Measurements from ENCODE around the gene CAPN9. TPM values are rescaled to one million over a fixed set of nuclear protein-coding genes. Genes with fewer than 3 reads are reported as not detected.
"Not testable (repeated sequence)": the region's sequence is repeated elsewhere in the genome, so short reads cannot be mapped to it uniquely, and the experiment has no call there.

Gene CAPN9
- total and polyA plus RNA-seq, 9 of the 15 experiments (the other 6 are each of a cell fraction or from before 2014, with no cell fraction given): not detected

GRCh38 chr1:230698130-230698529, 49.1 kb upstream of the CAPN9 start:
- TF ChIP-seq RAD21 (CRISPR knock-in tag; conservative IDR thresholded peaks at IDR 0.05 in 1 of 2, IDR thresholded peaks at IDR 0.05 in 1 of 2): peak in 1 of 2 experiments; percentile 38; a peak in 2 of 4 replicates
- peak; percentile 31 to 45 (median 35); a peak in 4 of 6 replicates for TF ChIP-seq CTCF (IDR thresholded peaks at IDR 0.05 in 2 of 3, conservative IDR thresholded peaks at IDR 0.05 in 1 of 3; ENCODE audit: insufficient read depth in 2 of 3, low read depth in 1 of 3, low read length in 3 of 3)
- 0 out of 2 replicates have a peak, but pooled peaks have one; percentile 56 for TF ChIP-seq ZBTB7A (IDR thresholded peaks at IDR 0.05; ENCODE audit: borderline replicate concordance, control insufficient read depth, low read depth, low read length)
- no peak for TF ChIP-seq ZBTB34 (CRISPR knock-in tag; IDR thresholded peaks at IDR 0.05)
- TF ChIP-seq AFF4 (CRISPR knock-in tag; IDR thresholded peaks at IDR 0.05): no peak
- BruUV-seq (replicated peaks): no TSS peak
- intact Hi-C loops (cut with micrococcal nuclease) (loop anchor here (5.0 kb wide), 1 partner anchor 74 kb away; no protein-coding TSS in a partner anchor), in situ Hi-C loops (cut with MboI) (no loop called here)
- Histone ChIP-seq H3K9me3 (replicated peaks; ENCODE audit: control insufficient read depth, insufficient read depth, low read depth, low read length) (no peaks in the 10 kb centered on the region), H3K27me3 (ENCODE audit: control insufficient read depth in 2 of 2, insufficient read depth in 2 of 2, low read length in 2 of 2) (peaks cover 36 to 44% of the 10 kb centered on the region in 2 experiments), H3K4me3 (no peak overlapping the region), H3K4me1 (replicated peaks in 1 of 2; ENCODE audit: control insufficient read depth in 2 of 2, insufficient read depth in 2 of 2, low read length in 2 of 2) (peaks cover 0 to 4% of the 10 kb centered on the region in 2 experiments; a peak in 1 of 5 replicates), H3K27ac (ENCODE audit: extremely low read depth, low read depth, low read length) (no peak overlapping the region), H3K9ac (ENCODE audit: insufficient read depth in 1 of 2, low read depth in 2 of 2, low read length in 2 of 2) (no peak overlapping the region), H3K36me3 (ENCODE audit: control insufficient read depth, insufficient read depth, low read length) (peaks cover 10% of the 10 kb centered on the region; the same call in 2 of the 3 replicates), H3K9me1 (ENCODE audit: control insufficient read depth, insufficient read depth, low read length) (no peaks in the 10 kb centered on the region), H3K4me2 (ENCODE audit: insufficient read depth, low read length) (no peak overlapping the region), H2AFZ (ENCODE audit: low read depth, low read length) (no peak overlapping the region), H3K79me2 (ENCODE audit: control insufficient read depth, insufficient read depth, low read length) (no peaks in the 10 kb centered on the region), H4K20me1 (replicated peaks; ENCODE audit: control insufficient read depth, insufficient read depth, low read length) (peaks cover 9% of the 10 kb centered on the region; the same call in 1 of the 2 replicates)
- no peak for DNase-seq (ENCODE audit: extremely low read depth in 1 of 4, low spot score in 3 of 4)
- 42% methylated on average over 14 of the region's 14 CpGs for WGBS (ENCODE audit: insufficient coverage, low coverage, missing lambda C conversion rate)
- ChIA-PET POLR2A (interaction anchor here (0.6 to 1.2 kb wide), 3 partner anchors 12 to 678 kb away, joined by 3 to 5 read pairs (median 4); no protein-coding TSS in a partner anchor), CTCF (ENCODE audit: low intra/inter-chr PET ratio) (no interaction called here)
- peak; percentile 21; the same call in 1 of the 3 replicates for ATAC-seq
- FAIRE-seq: no peak

GRCh38 chr1:230698964-230699363, 48.2 kb upstream of the CAPN9 start:
- H3K9me1 ChIP-seq (ENCODE audit: control insufficient read depth, insufficient read depth, low read length); H3K79me2 ChIP-seq (ENCODE audit: control insufficient read depth, insufficient read depth, low read length); H3K4me2 ChIP-seq (ENCODE audit: insufficient read depth, low read length); H3K9me3 ChIP-seq (replicated peaks; ENCODE audit: control insufficient read depth, insufficient read depth, low read depth, low read length); CTCF ChIA-PET (ENCODE audit: low intra/inter-chr PET ratio); H3K36me3 ChIP-seq (ENCODE audit: control insufficient read depth, insufficient read depth, low read length); BruUV-seq (replicated peaks); H3K27ac ChIP-seq (ENCODE audit: extremely low read depth, low read depth, low read length); ATAC-seq; FAIRE-seq; H3K9ac ChIP-seq (ENCODE audit: insufficient read depth in 1 of 2, low read depth in 2 of 2, low read length in 2 of 2); in situ Hi-C loops (cut with MboI); H3K4me1 ChIP-seq (replicated peaks in 1 of 2; ENCODE audit: control insufficient read depth in 2 of 2, insufficient read depth in 2 of 2, low read length in 2 of 2); DNase-seq (ENCODE audit: extremely low read depth in 1 of 4, low spot score in 3 of 4); H4K20me1 ChIP-seq (replicated peaks; ENCODE audit: control insufficient read depth, insufficient read depth, low read length); H3K4me3 ChIP-seq; H2AFZ ChIP-seq (ENCODE audit: low read depth, low read length): not testable (repeated sequence)
- peaks cover 45 to 52% of the 10 kb centered on the region in 2 experiments for H3K27me3 ChIP-seq (ENCODE audit: control insufficient read depth in 2 of 2, insufficient read depth in 2 of 2, low read length in 2 of 2)
- intact Hi-C loops (cut with micrococcal nuclease): loop anchor here (5.0 kb wide), 1 partner anchor 73 kb away; no protein-coding TSS in a partner anchor
- POLR2A ChIA-PET: interaction anchor here (0.8 kb wide), 3 partner anchors 17 to 679 kb away, joined by 3 to 4 read pairs (median 4); no protein-coding TSS in a partner anchor
